Measurements from ENCODE around the gene MAK. TPM values are rescaled to one million over a fixed set of nuclear protein-coding genes. Genes with fewer than 3 reads are reported as not detected.
A peak's percentile ranks its signal among the peaks of the same experiment; 100 is the strongest.

MAK gene
- total RNA-seq, 2 donors from 2014 or later: 0.18 to 0.35 TPM

GRCh38 chr6:10843554-10843953, 5.2 kb upstream of the MAK start:
- no peaks in the 10 kb centered on the region for H3K4me1 ChIP-seq (ENCODE audit: control insufficient read depth, insufficient read depth, low read length)
- H3K27ac Mint-ChIP-seq: no peak overlapping the region

DNA sequence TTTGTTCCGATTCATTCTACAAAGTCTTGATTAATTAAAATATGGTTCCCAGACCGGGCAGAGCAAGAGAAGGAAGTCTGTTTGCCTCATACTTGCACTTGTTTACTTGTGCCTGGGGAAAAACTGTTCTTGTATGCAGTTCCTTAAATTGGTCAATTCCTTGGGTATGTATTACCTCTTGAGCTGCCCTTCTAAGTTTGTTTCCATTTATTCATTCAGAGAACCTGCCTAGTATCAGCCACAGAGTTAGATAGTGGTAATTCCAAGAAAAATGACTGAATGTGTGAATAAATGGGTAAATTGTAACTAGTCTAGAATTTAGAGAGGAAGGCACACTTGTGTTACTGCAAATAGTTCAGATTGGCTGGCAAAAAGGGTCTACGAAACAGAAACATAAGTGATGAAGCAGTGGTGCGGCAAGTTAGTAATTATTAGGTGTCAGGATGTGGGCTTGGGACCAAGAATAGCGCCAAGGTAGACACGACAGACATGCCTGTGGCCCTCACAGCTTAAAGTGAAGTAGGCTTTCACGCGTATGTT, 525 bp upstream of the MAK start:
- 73 to 78% methylated on average over 8 of the region's 8 CpGs for WGBS, 2 experiments (ENCODE audit: insufficient coverage in 1 of 2, insufficient read length in 1 of 2)
- Histone ChIP-seq H3K4me3 (ENCODE audit: low read length) (peak overlapping the region; percentile 83), H3K27me3 (ENCODE audit: control insufficient read depth, insufficient read depth, low read length, poor library complexity, severe bottlenecking) (peaks cover 50% of the 10 kb centered on the region), H3K27ac (ENCODE audit: low read depth, low read length) (no peak overlapping the region), H3K9me3 (ENCODE audit: control insufficient read depth, low read length) (peaks cover 18% of the 10 kb centered on the region), H3K9ac (ENCODE audit: extremely low read depth, low read length, poor library complexity, severe bottlenecking) (no peak overlapping the region), H3K4me1 (ENCODE audit: control insufficient read depth, insufficient read depth, low read length) (no peaks in the 10 kb centered on the region), H3K36me3 (ENCODE audit: control insufficient read depth, insufficient read depth, low read length) (peaks cover 6% of the 10 kb centered on the region)
- H3K4me1 Mint-ChIP-seq: peaks cover 13% of the 10 kb centered on the region
- H3K27me3 Mint-ChIP-seq (ENCODE audit: insufficient read depth): peaks cover 48% of the 10 kb centered on the region
- peak overlapping the region; percentile 66 for H3K4me3 Mint-ChIP-seq
- H3K9me3 Mint-ChIP-seq: peaks cover 19% of the 10 kb centered on the region
- peaks cover 5% of the 10 kb centered on the region for H3K36me3 Mint-ChIP-seq (ENCODE audit: low read depth)
- H3K27ac Mint-ChIP-seq: no peak overlapping the region
- no peak for TF ChIP-seq CTCF (conservative IDR thresholded peaks at IDR 0.05)
- no peak for DNase-seq

More at GRCh38 chr6:10843554-10843953, 5.2 kb upstream of the MAK start:
- H3K27ac ChIP-seq (ENCODE audit: low read depth, low read length): no peak overlapping the region
- no peak for DNase-seq
- peaks cover 36% of the 10 kb centered on the region for H3K27me3 Mint-ChIP-seq (ENCODE audit: insufficient read depth)
- no peaks in the 10 kb centered on the region for H3K9me3 ChIP-seq (ENCODE audit: control insufficient read depth, low read length)
- no peak for TF ChIP-seq CTCF (conservative IDR thresholded peaks at IDR 0.05)
- no peak overlapping the region for H3K4me3 Mint-ChIP-seq
- H3K9ac ChIP-seq (ENCODE audit: extremely low read depth, low read length, poor library complexity, severe bottlenecking): no peak overlapping the region
- H3K36me3 Mint-ChIP-seq (ENCODE audit: low read depth): no peaks in the 10 kb centered on the region
- no peaks in the 10 kb centered on the region for H3K9me3 Mint-ChIP-seq
- H3K27me3 ChIP-seq (ENCODE audit: control insufficient read depth, insufficient read depth, low read length, poor library complexity, severe bottlenecking): peaks cover 38% of the 10 kb centered on the region
- no peak overlapping the region for H3K4me3 ChIP-seq (ENCODE audit: low read length)
- peaks cover under 1% of the 10 kb centered on the region for H3K4me1 Mint-ChIP-seq
- no peaks in the 10 kb centered on the region for H3K36me3 ChIP-seq (ENCODE audit: control insufficient read depth, insufficient read depth, low read length)

DNA sequence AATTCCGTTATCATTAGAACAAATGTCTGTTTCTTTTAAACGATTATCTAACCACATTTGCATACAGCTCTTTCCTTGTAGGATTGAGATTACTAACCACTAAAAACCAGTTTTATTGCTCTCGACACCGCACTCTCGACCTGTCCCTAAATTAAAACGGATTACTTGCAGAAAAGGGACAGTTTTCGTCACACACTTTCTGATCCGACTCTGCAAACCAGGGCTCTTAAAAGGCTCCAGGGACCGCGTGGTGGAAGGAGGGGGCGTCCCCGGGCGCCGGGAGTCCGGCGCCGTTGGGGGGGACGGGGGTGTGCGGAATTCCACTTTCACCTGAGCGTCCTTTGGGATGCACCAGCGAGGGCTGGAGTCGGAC, 731 bp downstream of the MAK start:
- Mint-ChIP-seq H3K36me3 (ENCODE audit: low read depth) (peaks cover 12% of the 10 kb centered on the region), H3K27me3 (ENCODE audit: insufficient read depth) (peaks cover 45% of the 10 kb centered on the region), H3K4me3 (peak overlapping the region; percentile 66), H3K27ac (peak overlapping the region; percentile 86), H3K9me3 (peaks cover 30% of the 10 kb centered on the region), H3K4me1 (peaks cover 13% of the 10 kb centered on the region)
- peaks cover 14% of the 10 kb centered on the region for H3K36me3 ChIP-seq (ENCODE audit: control insufficient read depth, insufficient read depth, low read length)
- no peaks in the 10 kb centered on the region for H3K4me1 ChIP-seq (ENCODE audit: control insufficient read depth, insufficient read depth, low read length)
- peaks cover 49% of the 10 kb centered on the region for H3K27me3 ChIP-seq (ENCODE audit: control insufficient read depth, insufficient read depth, low read length, poor library complexity, severe bottlenecking)
- DNase-seq: no peak
- no peak for TF ChIP-seq CTCF (conservative IDR thresholded peaks at IDR 0.05)
- H3K27ac ChIP-seq (ENCODE audit: low read depth, low read length): peak overlapping the region; percentile 91
- H3K9ac ChIP-seq (ENCODE audit: extremely low read depth, low read length, poor library complexity, severe bottlenecking): peak overlapping the region; percentile 54
- WGBS, 2 experiments (ENCODE audit: insufficient coverage in 1 of 2, insufficient read length in 1 of 2): 0% methylated on average over 10 to 22 of the region's 22 CpGs
- peaks cover 30% of the 10 kb centered on the region for H3K9me3 ChIP-seq (ENCODE audit: control insufficient read depth, low read length)
- H3K4me3 ChIP-seq (ENCODE audit: low read length): peak overlapping the region; percentile 83
